Suprapubic skin (tissue), 4 donors: ENCODE data around the gene ATP5ME. TPM values are rescaled to one million over a fixed set of nuclear protein-coding genes. Genes with fewer than 3 reads are reported as not detected.
"Not testable (repeated sequence)": the region's sequence is repeated elsewhere in the genome, so short reads cannot be mapped to it uniquely, and the experiment has no call there.

ENCODE experiments used
- DNase-seq, 2 donors: peaks; one replicate each; pipeline ENCODE4 v3.0.0-alpha.2; 2019; ENCODE audit warnings: low spot score in 2 of 2
- H3K27ac ChIP-seq: fragments of 200-600 bp; sonication (generic); one replicate; pipeline ENCODE4 v1.5.1; 2019
- H3K27me3 ChIP-seq: fragments of 200-600 bp; sonication (generic); one replicate; pipeline ENCODE4 v1.5.1; 2019
- H3K36me3 ChIP-seq: fragments of 200-600 bp; sonication (generic); one replicate; pipeline ENCODE4 v1.5.1; 2019
- H3K4me1 ChIP-seq: fragments of 200-600 bp; sonication (generic); one replicate; pipeline ENCODE4 v1.5.1; 2019
- H3K4me3 ChIP-seq: fragments of 200-600 bp; sonication (generic); one replicate; pipeline ENCODE4 v1.5.1; 2019; ENCODE audit warnings: mild to moderate bottlenecking
- H3K9me3 ChIP-seq: fragments of 200-600 bp; sonication (generic); one replicate; pipeline ENCODE4 v1.5.1; 2019
- EP300 ChIP-seq: sonication (generic); formaldehyde crosslinking; IDR thresholded peaks from one replicate; pipeline ENCODE4 v1.6.1; 2017; ENCODE audit warnings: antibody characterized with exemption
- POLR2A ChIP-seq, 2 donors: fragments of 450-650 bp; IDR thresholded peaks; one replicate each; pipeline ENCODE4 v1.6.1; 2017; ENCODE audit warnings: antibody characterized with exemption in 2 of 2, mild to moderate bottlenecking in 2 of 2, moderate library complexity in 2 of 2
- POLR2AphosphoS5 ChIP-seq, 3 donors: sonication (generic); formaldehyde crosslinking; IDR thresholded peaks; one replicate each; pipeline ENCODE4 v1.6.1; 2017; ENCODE audit warnings: antibody characterized with exemption in 3 of 3
- WGBS: methylation state at CpG from one replicate; pipeline ENCODE4 v1.1.5; 2018; 5-methylcytosine and 5-hydroxymethylcytosine counted together
- total RNA-seq, 4 donors: library from RNA; depleted of rRNA; stranded (reverse); fragments of >200 nt; gene quantifications; one replicate each; pipeline ENCODE4 v1.1.0, GENCODE V29; 2016
- TF ChIP-seq, protein P1 (sequence below), 2 donors: fragments of 200-600 bp in 1 of 2; fragments of 450-650 bp in 1 of 2; sonication (generic) in 1 of 2; IDR thresholded peaks; one replicate each; pipeline ENCODE4 v1.5.1; 2016 to 2019; ENCODE audit warnings: antibody characterized with exemption in 2 of 2, mild to moderate bottlenecking in 1 of 2, moderate library complexity in 1 of 2

ATP5ME gene
- total RNA-seq, 4 donors from 2014 or later, result 60.2 to 167 (median 102) TPM

DNA sequence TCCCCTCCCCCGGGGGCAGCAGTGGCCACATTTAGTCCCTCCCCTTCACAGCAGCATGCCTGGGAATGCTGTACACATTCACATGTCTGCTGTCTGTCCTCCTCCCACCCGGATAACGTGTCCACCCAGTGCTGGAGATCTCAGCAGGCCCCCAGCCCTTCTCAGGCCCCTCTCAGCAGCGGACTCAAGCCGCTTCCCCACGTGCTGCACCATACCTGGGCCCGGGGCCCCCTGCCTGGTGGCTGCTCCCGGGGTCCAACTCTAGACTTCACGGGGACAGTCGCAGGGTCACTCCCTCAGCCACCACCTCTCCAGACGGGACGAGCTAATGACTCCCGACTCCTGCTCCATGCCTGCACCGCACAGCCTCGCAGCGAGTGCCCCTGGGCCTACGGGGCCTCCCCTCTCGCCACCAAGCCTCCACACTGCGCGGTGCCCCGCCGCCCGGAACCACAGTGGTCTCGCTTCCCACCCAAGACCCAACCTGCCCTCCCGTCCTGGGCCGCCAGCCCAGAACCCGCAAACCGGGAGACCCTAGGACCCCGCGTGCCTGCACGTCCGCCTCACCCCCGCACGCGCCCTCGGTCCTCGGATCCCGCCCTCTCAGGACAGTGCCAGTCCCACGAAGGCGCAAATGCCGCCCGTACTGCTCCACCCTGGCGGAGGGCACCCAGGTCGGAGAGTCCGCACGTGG lies 30.3 kb upstream of the ATP5ME start:
- no peak for DNase-seq

DNA sequence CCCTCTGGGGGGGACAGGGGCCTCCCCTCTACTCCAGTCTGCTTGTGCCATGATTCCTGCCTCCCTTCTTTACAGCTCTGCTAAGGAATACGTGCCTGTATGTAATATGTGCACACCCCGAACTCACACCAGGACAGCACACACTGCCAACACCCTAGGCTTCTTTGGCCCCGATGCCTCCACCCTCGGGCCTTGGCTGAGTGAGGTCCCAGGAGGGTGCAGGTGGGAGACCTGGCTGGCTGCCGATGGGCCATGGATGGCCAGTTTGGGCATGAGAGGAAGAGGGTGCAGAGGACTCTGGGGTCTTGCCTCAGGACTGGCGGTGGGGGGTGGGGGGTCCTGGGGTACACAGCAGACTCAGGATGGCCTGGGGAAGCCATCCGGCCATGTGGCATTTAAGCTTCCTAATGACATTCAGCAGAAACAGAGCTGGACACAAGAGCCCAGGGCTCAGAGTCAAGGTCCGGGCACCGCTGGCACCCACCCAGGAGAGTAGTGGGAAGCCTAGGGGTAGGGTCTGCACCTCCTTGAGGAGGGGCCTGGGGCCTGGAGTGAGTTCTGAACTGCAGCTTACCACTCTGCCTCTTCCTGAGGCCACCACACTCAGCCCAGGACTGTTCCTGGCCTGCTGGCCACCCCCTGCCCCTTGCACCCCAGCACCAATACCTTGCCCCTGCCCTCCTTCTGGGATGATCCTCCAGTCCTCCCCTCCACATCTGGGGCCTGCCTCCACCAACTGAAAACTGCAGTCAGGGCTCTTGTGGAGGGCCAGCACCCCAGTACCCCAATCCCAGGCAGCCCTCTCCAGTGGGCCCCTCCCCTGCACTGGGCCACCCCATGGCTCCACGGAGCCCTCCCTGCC lies 29.5 kb upstream of the ATP5ME start:
- Histone ChIP-seq H3K36me3 (no peaks in the 10 kb centered on the region), H3K9me3 (no peaks in the 10 kb centered on the region), H3K27ac (no peak overlapping the region), H3K4me1 (peaks cover 50% of the 10 kb centered on the region), H3K27me3 (no peaks in the 10 kb centered on the region), H3K4me3 (no peak overlapping the region)
- DNase-seq, result no peak
- 77% methylated on average over 5 of the region's 10 CpGs for WGBS
- TF ChIP-seq EP300, result no peak
- no peak for TF ChIP-seq POLR2AphosphoS5 (IDR thresholded peaks at IDR 0.05)
- TF ChIP-seq POLR2A (IDR thresholded peaks at IDR 0.05), result no peak
- TF ChIP-seq, protein P1, sequence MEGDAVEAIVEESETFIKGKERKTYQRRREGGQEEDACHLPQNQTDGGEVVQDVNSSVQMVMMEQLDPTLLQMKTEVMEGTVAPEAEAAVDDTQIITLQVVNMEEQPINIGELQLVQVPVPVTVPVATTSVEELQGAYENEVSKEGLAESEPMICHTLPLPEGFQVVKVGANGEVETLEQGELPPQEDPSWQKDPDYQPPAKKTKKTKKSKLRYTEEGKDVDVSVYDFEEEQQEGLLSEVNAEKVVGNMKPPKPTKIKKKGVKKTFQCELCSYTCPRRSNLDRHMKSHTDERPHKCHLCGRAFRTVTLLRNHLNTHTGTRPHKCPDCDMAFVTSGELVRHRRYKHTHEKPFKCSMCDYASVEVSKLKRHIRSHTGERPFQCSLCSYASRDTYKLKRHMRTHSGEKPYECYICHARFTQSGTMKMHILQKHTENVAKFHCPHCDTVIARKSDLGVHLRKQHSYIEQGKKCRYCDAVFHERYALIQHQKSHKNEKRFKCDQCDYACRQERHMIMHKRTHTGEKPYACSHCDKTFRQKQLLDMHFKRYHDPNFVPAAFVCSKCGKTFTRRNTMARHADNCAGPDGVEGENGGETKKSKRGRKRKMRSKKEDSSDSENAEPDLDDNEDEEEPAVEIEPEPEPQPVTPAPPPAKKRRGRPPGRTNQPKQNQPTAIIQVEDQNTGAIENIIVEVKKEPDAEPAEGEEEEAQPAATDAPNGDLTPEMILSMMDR (IDR thresholded peaks at IDR 0.05), result no peak

More for the DNA sequence above, 30.3 kb upstream of the ATP5ME start:
- H3K27ac ChIP-seq, result no peak overlapping the region
- TF ChIP-seq POLR2A (IDR thresholded peaks at IDR 0.05), result no peak
- TF ChIP-seq POLR2AphosphoS5 (IDR thresholded peaks at IDR 0.05), result no peak
- TF ChIP-seq, protein P1 (IDR thresholded peaks at IDR 0.05), result no peak
- TF ChIP-seq EP300, result no peak
- WGBS, result 92% methylated on average over 46 of the region's 46 CpGs
- H3K4me3 ChIP-seq, result peak overlapping the region; percentile 96
- H3K36me3 ChIP-seq, result no peaks in the 10 kb centered on the region
- H3K4me1 ChIP-seq, result peaks cover 50% of the 10 kb centered on the region
- no peaks in the 10 kb centered on the region for H3K9me3 ChIP-seq
- no peaks in the 10 kb centered on the region for H3K27me3 ChIP-seq

DNA sequence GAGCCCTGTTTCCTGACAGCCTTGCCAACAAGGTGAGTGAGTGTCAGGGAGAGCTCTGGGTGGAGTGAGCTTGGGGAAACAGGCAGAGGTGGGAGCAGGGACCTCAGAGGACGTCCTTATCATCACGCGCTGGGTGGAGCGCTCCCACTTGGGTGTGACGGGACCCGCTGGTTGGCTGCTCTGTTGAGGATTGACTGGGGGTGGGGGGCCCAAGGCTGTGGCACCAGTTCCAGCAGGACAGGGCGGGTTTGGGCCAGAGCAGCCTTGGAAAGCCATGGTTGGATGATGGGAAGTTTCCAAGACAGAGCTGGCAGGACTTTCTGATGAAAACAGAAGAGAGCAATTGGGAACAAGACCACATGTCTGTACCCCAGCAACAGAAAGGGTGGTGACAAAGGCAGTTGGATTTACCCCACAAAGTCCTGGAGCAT lies 28.6 kb upstream of the ATP5ME start:
- Histone ChIP-seq H3K27me3 (no peaks in the 10 kb centered on the region), H3K9me3 (no peaks in the 10 kb centered on the region), H3K27ac (no peak overlapping the region), H3K4me3 (no peak overlapping the region), H3K4me1 (peaks cover 40% of the 10 kb centered on the region), H3K36me3 (no peaks in the 10 kb centered on the region)
- WGBS, result 62% methylated on average over 7 of the region's 7 CpGs
- DNase-seq, result peak in 1 of 2 donors; percentile 75
- TF ChIP-seq, protein P1 (IDR thresholded peaks at IDR 0.05), result no peak
- TF ChIP-seq POLR2A (IDR thresholded peaks at IDR 0.05) (no peak), POLR2AphosphoS5 (IDR thresholded peaks at IDR 0.05) (no peak), EP300 (no peak)

DNA sequence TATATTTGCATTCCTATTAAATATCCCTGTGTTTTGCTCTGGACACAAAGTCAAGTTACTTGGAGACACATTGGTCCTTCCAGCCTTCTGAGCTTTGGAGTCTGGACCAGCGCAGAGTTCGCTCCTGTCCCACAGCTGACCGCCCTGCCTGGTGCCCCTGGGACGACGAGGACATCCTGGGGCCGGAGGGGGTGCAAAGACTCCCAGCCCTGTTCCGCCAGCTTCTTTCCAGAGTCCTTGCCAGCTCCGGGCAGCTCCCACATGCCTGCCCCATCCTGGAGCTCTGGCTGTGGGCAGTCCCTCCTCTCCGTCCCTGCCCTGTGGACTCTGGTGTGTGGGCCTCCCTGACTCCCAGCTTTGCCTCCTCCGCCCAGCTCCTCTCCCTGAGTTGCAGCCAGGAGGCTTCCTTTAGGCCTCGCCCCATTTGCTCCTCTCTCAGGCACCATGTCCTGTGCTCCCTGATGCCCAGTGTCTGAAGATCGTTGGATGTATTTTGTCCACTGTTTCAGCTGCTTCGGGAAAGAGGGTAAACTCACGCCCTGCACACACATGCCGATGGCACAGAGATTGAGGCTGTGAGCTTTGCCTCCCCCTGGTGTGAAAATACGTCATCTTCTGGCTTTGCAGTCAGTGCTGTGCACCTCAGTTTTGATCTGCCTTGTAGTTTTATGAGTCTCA lies 26.6 kb upstream of the ATP5ME start:
- Histone ChIP-seq H3K9me3 (no peaks in the 10 kb centered on the region), H3K27ac (no peak overlapping the region), H3K27me3 (no peaks in the 10 kb centered on the region), H3K4me1 (peaks cover 28% of the 10 kb centered on the region), H3K36me3 (no peaks in the 10 kb centered on the region), H3K4me3 (no peak overlapping the region)
- no peak for TF ChIP-seq POLR2AphosphoS5 (IDR thresholded peaks at IDR 0.05)
- DNase-seq, result no peak
- WGBS, result 70% methylated on average over 16 of the region's 16 CpGs

DNA sequence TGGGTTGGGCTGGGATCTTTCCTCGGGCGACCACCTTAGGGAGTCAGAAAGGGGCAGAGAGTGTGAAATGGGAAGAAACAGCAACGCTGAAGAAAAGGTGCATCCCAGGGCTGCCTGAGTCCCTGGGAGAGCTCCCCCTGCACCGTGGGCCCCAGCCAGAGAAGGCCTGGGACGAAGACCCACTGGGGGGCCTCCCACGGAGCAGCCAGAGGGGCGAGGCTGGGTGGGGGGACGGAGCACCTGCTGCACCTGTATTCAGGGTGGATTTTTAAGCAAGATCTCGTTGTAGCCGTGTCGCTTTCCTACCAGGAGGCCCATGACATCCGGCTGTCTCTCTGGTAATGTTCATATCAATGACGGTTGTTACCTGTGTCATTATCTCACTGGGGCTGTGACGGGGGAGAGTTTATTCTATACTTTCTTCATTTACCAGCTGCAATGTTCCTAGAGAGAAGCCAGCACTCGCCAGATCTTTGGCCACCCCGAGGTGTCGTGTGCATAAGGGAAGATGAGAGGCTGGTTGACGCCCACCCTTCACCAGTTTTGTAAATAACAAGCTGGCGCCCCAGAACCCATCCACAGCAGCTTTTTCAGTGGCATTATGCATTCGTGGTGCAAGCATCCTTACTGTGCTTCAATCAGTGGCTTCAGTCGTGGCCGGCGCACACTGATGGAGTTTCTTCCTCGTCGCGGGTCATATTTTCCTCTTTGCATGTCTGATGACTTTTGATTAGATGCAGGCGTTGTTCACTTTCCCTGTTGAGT lies 25.9 kb upstream of the ATP5ME start:
- Histone ChIP-seq H3K9me3 (no peaks in the 10 kb centered on the region), H3K36me3 (no peaks in the 10 kb centered on the region), H3K4me3 (no peak overlapping the region), H3K27ac (no peak overlapping the region), H3K27me3 (no peaks in the 10 kb centered on the region), H3K4me1 (peaks cover 24% of the 10 kb centered on the region)
- 79% methylated on average over 27 of the region's 27 CpGs for WGBS
- no peak for TF ChIP-seq POLR2A (IDR thresholded peaks at IDR 0.05)
- TF ChIP-seq, protein P1 (IDR thresholded peaks at IDR 0.05), result no peak
- no peak for TF ChIP-seq EP300
- no peak for TF ChIP-seq POLR2AphosphoS5 (IDR thresholded peaks at IDR 0.05)
- no peak for DNase-seq

DNA sequence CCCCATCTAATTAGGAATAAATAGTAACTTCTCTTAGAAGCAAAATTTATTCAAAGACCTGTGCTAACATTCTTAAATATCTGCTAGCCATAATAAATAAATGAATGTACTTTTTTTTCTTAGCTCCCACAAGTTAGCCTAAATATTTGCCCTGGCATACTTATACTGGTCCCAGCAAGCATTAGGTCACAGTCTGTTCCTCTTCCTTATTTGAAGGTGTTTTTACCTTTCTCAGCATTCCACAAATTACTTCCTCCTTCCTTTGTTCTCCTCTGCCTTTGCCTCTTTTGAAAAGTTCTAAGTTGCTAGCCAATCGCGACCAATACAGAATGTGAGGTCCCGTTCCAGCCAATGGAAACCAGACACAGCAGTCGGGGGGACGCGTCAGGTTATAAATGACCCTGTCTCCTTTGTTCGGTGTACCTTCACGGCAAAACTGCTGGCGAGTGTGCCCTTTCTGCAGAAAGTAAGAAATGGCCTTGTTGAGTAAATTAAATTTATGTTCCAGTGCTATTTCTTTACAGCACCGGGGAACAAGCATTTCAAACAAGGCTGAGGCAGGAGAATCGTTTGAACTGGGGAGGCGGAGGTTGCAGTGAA lies 20.4 kb upstream of the ATP5ME start:
- not testable (repeated sequence) for H3K27me3 ChIP-seq, H3K4me3 ChIP-seq, H3K4me1 ChIP-seq, H3K9me3 ChIP-seq, H3K36me3 ChIP-seq, H3K27ac ChIP-seq, DNase-seq
- WGBS, result 92% methylated on average over 12 of the region's 12 CpGs
